HepG2 (cell line): ENCODE data around the gene LONP1. TPM values are rescaled to one million over a fixed set of nuclear protein-coding genes. Genes with fewer than 3 reads are reported as not detected.

Experiments
- AHDC1 ChIP-seq: sonication (generic); formaldehyde crosslinking; IDR thresholded peaks from 2 replicates; pipeline ENCODE4 v1.5.1; 2020; ENCODE audit warnings: mild to moderate bottlenecking, missing genetic modification reagents, borderline replicate concordance
- CCDC6 ChIP-seq: sonication (generic); formaldehyde crosslinking; IDR thresholded peaks from 2 replicates; pipeline ENCODE4 v1.8.1; 2022; ENCODE audit warnings: mild to moderate bottlenecking, missing genetic modification reagents, moderate library complexity
- CREBL2 ChIP-seq: sonication (generic); formaldehyde crosslinking; IDR thresholded peaks from 2 replicates; pipeline ENCODE4 v1.8.1; 2023; ENCODE audit warnings: missing genetic modification reagents, mild to moderate bottlenecking, borderline replicate concordance
- KAT2B ChIP-seq: fragments of 150-350 bp; IDR thresholded peaks from 2 replicates; pipeline ENCODE4 v1.6.1; 2014; ENCODE audit warnings: low read depth, low read length, borderline replicate concordance
- TFDP2 ChIP-seq: sonication (generic); formaldehyde crosslinking; IDR thresholded peaks from 2 replicates; pipeline ENCODE4 v1.4.0; 2020; ENCODE audit warnings: missing genetic modification reagents
- ZNF567 ChIP-seq: sonication (generic); formaldehyde crosslinking; IDR thresholded peaks from 2 replicates; pipeline ENCODE4 v1.8.1; 2023; ENCODE audit warnings: mild to moderate bottlenecking, missing genetic modification reagents, borderline replicate concordance
- ZSCAN25 ChIP-seq: sonication (generic); formaldehyde crosslinking; IDR thresholded peaks from 2 replicates; pipeline ENCODE4 v1.8.0; 2022; ENCODE audit warnings: mild to moderate bottlenecking, missing genetic modification reagents
- polyA plus RNA-seq, 8 experiments: library from polyadenylated mRNA; depleted of rRNA in 3 of 8; stranded (reverse) in 7 of 8; unstranded in 1 of 8; fragments of >200 nt; fragmentation: Illumina TruSeq in 4 of 8; extraction: Trizol in 4 of 8; gene quantifications; 2 replicates each; pipeline versions ENCODE4 v1.2.1 to v1.2.3, GENCODE V29; 2011 to 2016; ENCODE audit warnings: low read depth in 4 of 8, missing spikeins in 1 of 8, mixed read lengths in 1 of 8; ENCODE audit not compliant: insufficient read depth in 1 of 8
- total RNA-seq, 5 experiments: library from RNA; depleted of rRNA; stranded (reverse); fragments of >200 nt; fragmentation: Illumina TruSeq; extraction: Trizol; gene quantifications; 2 replicates each; pipeline ENCODE4 v1.2.3, GENCODE V29; 2016; ENCODE audit warnings: low read depth in 1 of 5
- TF ChIP-seq, protein P1 (sequence below): sonication (generic); formaldehyde crosslinking; IDR thresholded peaks from 2 replicates; pipeline ENCODE4 v1.8.0; 2022; ENCODE audit warnings: mild to moderate bottlenecking, missing genetic modification reagents, borderline replicate concordance
- TF ChIP-seq, protein P2 (sequence below): sonication (generic); formaldehyde crosslinking; IDR thresholded peaks from 2 replicates; pipeline ENCODE4 v1.4.0; 2020; ENCODE audit warnings: missing genetic modification reagents

LONP1 gene
- total and polyA plus RNA-seq, 2 of the 13 experiments (the other 11 are each of a cell fraction or from before 2014, with no cell fraction given), result 59.5 to 76.8 TPM

- TF ChIP-seq, protein P1, sequence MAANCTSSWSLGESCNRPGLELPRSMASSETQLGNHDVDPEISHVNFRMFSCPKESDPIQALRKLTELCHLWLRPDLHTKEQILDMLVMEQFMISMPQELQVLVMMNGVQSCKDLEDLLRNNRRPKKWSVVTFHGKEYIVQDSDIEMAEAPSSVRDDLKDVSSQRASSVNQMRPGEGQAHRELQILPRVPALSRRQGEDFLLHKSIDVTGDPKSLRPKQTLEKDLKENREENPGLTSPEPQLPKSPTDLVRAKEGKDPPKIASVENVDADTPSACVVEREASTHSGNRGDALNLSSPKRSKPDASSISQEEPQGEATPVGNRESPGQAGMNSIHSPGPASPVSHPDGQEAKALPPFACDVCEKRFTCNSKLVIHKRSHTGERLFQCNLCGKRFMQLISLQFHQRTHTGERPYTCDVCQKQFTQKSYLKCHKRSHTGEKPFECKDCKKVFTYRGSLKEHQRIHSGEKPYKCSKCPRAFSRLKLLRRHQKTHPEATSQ (CRISPR knock-in tag), result no peak
- no peak for TF ChIP-seq ZSCAN25 (CRISPR knock-in tag)
- TF ChIP-seq CREBL2, result peak; percentile 67; the same call in 1 of the 2 replicates
- TF ChIP-seq TFDP2 (CRISPR knock-in tag), result no peak
- TF ChIP-seq AHDC1, result 0 out of 2 replicates have a peak, but pooled peaks have one; percentile 6
- no peak for TF ChIP-seq KAT2B
- TF ChIP-seq, protein P2, sequence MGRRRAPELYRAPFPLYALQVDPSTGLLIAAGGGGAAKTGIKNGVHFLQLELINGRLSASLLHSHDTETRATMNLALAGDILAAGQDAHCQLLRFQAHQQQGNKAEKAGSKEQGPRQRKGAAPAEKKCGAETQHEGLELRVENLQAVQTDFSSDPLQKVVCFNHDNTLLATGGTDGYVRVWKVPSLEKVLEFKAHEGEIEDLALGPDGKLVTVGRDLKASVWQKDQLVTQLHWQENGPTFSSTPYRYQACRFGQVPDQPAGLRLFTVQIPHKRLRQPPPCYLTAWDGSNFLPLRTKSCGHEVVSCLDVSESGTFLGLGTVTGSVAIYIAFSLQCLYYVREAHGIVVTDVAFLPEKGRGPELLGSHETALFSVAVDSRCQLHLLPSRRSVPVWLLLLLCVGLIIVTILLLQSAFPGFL (CRISPR knock-in tag), result no peak
- no peak for TF ChIP-seq ZNF567
- no peak for TF ChIP-seq CCDC6 (CRISPR knock-in tag)
- TF ChIP-seq, all 625 proteins: peak for 46
Observed at GRCh38 chr19:5680084-5680436, 39.9 kb downstream of the LONP1 start (continued).
